T-cell (primary cell): ENCODE data around the gene HDAC5. TPM values are rescaled to one million over a fixed set of nuclear protein-coding genes. Genes with fewer than 3 reads are reported as not detected.
A peak's percentile ranks its signal among the peaks of the same experiment; 100 is the strongest.

Experiments used
- ATAC-seq, 4 experiments: fragments of 200-7000 bp in 3 of 4; fragments of 150-1000 bp in 1 of 4; cut with Tn5 transposase; replicated peaks in 1 of 4; 1 replicate in 3 of 4; 2 replicates in 1 of 4; pipeline ENCODE4 v1.10.0; 2021; ENCODE audit warnings: moderate library complexity in 3 of 4, mild to moderate bottlenecking in 2 of 4, moderate number of reproducible peaks in 1 of 4
- CTCF ChIA-PET, 2 donors: fragments of 300-600 bp; sonication (Branson Sonifier 250); formaldehyde crosslinking; loops; one replicate each; lab custom pipeline; 2022; ENCODE audit warnings: antibody characterized with exemption in 2 of 2; lab: Charles Lee
- POLR2A ChIA-PET, 2 donors: fragments of 300-600 bp; sonication (Branson Sonifier 250); formaldehyde crosslinking; loops; one replicate each; lab custom pipeline; 2022; ENCODE audit warnings: antibody characterized with exemption in 2 of 2; lab: Charles Lee
- DNase-seq, 35 experiments: peaks; one replicate each; pipeline versions ENCODE4 v3.0.0 to v3.0.0-alpha.2; 2013 to 2023
- H3K27ac ChIP-seq: one replicate; pipeline ENCODE4 v1.5.1; 2013; ENCODE audit warnings: low read length
- H3K27me3 ChIP-seq, 2 experiments: replicated peaks in 1 of 2; 1 replicate in 1 of 2; 2 replicates in 1 of 2; pipeline versions ENCODE4 v1.6.1 to v1.7.0; 2013; ENCODE audit warnings: low read length in 1 of 2, mixed read lengths in 1 of 2; ENCODE audit not compliant: control insufficient read depth in 2 of 2, insufficient read depth in 2 of 2; ENCODE audit errors: extremely low read depth in 1 of 2
- H3K36me3 ChIP-seq, 2 donors: 1 replicate in 1 of 2; 2 replicates in 1 of 2; pipeline versions ENCODE4 v1.6.1 to v1.7.0; 2013; ENCODE audit warnings: low read length in 1 of 2; ENCODE audit not compliant: control insufficient read depth in 2 of 2, insufficient read depth in 1 of 2; ENCODE audit errors: extremely low read depth in 1 of 2
- H3K4me1 ChIP-seq, 2 experiments: 1 replicate in 1 of 2; 2 replicates in 1 of 2; pipeline versions ENCODE4 v1.6.1 to v1.7.0; 2013; ENCODE audit warnings: low read length in 2 of 2, mixed read lengths in 1 of 2; ENCODE audit not compliant: insufficient read depth in 2 of 2, control insufficient read depth in 1 of 2; ENCODE audit errors: extremely low read depth in 1 of 2
- H3K4me3 ChIP-seq, 2 donors: 1 replicate in 1 of 2; 2 replicates in 1 of 2; pipeline versions ENCODE4 v1.5.1 to v1.7.0; 2013; ENCODE audit warnings: mild to moderate bottlenecking in 2 of 2, low read length in 1 of 2, moderate library complexity in 1 of 2; ENCODE audit not compliant: control insufficient read depth in 1 of 2; ENCODE audit errors: extremely low read depth in 1 of 2
- H3K9me3 ChIP-seq: 2 replicates; pipeline ENCODE4 v1.7.0; 2013
- H3K27ac Mint-ChIP-seq, 2 donors: one replicate each; pipeline ENCODE4 v1.8.0; 2020 to 2021; ENCODE audit warnings: mild to moderate bottlenecking in 2 of 2, mixed read lengths in 2 of 2
- H3K27me3 Mint-ChIP-seq, 2 donors: one replicate each; pipeline ENCODE4 v1.8.0; 2021 to 2022; ENCODE audit warnings: mixed read lengths in 2 of 2
- H3K36me3 Mint-ChIP-seq: one replicate; pipeline ENCODE4 v1.8.0; 2021; ENCODE audit warnings: mixed read lengths
- H3K4me1 Mint-ChIP-seq, 3 donors: one replicate each; pipeline ENCODE4 v1.8.0; 2020 to 2022; ENCODE audit warnings: mixed read lengths in 3 of 3, mild to moderate bottlenecking in 1 of 3
- H3K4me3 Mint-ChIP-seq, 3 donors: one replicate each; pipeline ENCODE4 v1.8.0; 2020 to 2022; ENCODE audit warnings: mild to moderate bottlenecking in 3 of 3, mixed read lengths in 3 of 3, moderate library complexity in 3 of 3
- H3K9me3 Mint-ChIP-seq, 3 donors: one replicate each; pipeline ENCODE4 v1.8.0; 2020 to 2022; ENCODE audit warnings: mixed read lengths in 3 of 3
- WGBS: methylation state at CpG from one replicate; pipeline ENCODE4 v1.1.5; 2013; ENCODE audit warnings: missing lambda C conversion rate; ENCODE audit not compliant: insufficient coverage; 5-methylcytosine and 5-hydroxymethylcytosine counted together
- total RNA-seq, 35 experiments: library from RNA in 6 of 35; stranded (reverse) in 6 of 35; fragments of 120-200 nt in 1 of 35; gene quantifications; one replicate each; pipeline versions ENCODE4 v1.2.1 to v1.2.4 and lab custom pipeline; 2013 to 2026

HDAC5 gene
- total RNA-seq, 5 donors from 2014 or later (not counting 1 experiment from before 2014, with no cell fraction given), result 68.6 to 81.4 (median 72.8) TPM

DNA sequence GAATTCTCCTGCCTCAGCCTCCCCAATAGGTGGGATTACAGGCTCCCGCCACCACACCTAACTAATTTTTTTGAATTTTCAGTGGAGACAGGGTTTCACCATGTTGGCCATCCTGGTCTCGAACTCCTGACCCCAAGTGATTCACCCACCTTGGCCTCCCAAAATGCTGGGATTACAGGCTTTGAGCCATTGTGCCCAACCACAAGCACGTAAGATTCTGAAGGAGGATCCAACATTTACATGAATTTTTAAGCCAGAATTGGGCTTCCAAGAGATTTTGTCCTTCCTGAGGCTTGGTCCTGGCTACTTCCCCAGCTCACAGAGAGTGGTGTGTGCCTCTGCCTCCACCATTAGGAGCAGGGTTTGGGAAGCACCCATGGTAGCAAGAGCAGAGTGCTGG is 41.8 kb downstream of the HDAC5 start:
- no peak overlapping the region for H3K4me3 Mint-ChIP-seq
- no peaks in the 10 kb centered on the region for H3K27me3 Mint-ChIP-seq
- 100% methylated on average over 2 of the region's 3 CpGs for WGBS
- ChIA-PET POLR2A (no interaction called here), CTCF (no interaction called here)
- Histone ChIP-seq H3K36me3 (peaks cover 30 to 65% of the 10 kb centered on the region in 2 donors), H3K4me3 (no peak overlapping the region), H3K27ac (no peak overlapping the region), H3K27me3 (no peaks in the 10 kb centered on the region), H3K9me3 (no peaks in the 10 kb centered on the region), H3K4me1 (no peaks in the 10 kb centered on the region)
- no peak overlapping the region for H3K27ac Mint-ChIP-seq
- no peaks in the 10 kb centered on the region for H3K4me1 Mint-ChIP-seq
- H3K9me3 Mint-ChIP-seq, result no peaks in the 10 kb centered on the region
- no peak for ATAC-seq
- DNase-seq, result no peak
- H3K36me3 Mint-ChIP-seq, result peaks cover 19% of the 10 kb centered on the region

DNA sequence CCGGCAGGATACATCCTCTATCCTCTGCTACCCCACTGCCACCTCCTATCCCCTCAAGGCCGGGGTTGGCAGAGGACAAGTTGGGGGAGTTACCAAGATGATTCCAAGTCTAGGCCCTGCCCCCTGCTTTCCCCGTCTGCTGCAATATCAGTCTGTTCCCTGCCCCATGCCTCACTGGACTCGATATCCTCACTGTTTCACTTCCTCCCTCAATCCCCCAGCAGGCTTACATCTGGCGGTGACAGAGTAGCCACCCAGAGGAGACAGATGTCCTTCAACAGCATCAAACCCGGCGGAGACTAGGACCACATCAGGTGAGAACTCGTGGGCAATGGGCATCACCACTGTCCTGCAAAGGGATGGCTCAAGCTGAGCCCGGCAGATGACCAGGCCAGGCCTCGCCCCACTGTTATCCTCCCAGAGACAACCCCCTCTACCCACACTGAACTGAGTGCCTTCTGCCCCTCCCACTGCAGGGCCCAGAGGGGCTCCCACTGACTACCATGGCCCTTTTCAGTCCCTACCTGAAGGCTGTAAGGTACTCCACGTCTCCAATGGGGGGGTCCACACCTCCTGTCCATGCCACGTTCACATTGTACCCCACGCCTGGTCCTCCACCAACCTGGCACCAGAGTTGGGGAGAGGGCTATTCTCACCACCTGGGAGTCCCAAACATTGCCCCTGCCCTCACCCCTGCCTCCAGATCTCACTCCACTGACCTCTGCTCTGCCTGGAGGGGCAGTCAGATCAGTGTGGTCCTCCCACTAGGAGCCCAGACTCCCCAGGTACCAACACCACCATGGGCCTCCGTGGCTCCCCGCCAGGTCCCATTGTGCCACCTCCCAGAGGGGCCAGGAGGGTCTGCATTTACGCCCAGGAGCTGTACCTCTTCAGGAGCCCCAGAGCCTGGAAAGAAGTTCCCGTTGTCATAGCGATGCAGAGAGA is 43.3 kb downstream of the HDAC5 start:
- Histone ChIP-seq H3K27me3 (no peaks in the 10 kb centered on the region), H3K4me1 (no peaks in the 10 kb centered on the region), H3K9me3 (no peaks in the 10 kb centered on the region), H3K4me3 (no peak overlapping the region), H3K36me3 (peaks cover 32 to 63% of the 10 kb centered on the region in 2 donors), H3K27ac (no peak overlapping the region)
- Mint-ChIP-seq H3K9me3 (no peaks in the 10 kb centered on the region), H3K36me3 (peaks cover 25% of the 10 kb centered on the region), H3K4me1 (no peaks in the 10 kb centered on the region), H3K27me3 (no peaks in the 10 kb centered on the region), H3K4me3 (no peak overlapping the region), H3K27ac (peak overlapping the region; percentile 19 to 28)
- ATAC-seq, result peak in 1 of 4 experiments; percentile 6
- CTCF ChIA-PET, result no interaction called here
- POLR2A ChIA-PET, result no interaction called here
- DNase-seq, result no peak
- 91% methylated on average over 13 of the region's 18 CpGs for WGBS

DNA sequence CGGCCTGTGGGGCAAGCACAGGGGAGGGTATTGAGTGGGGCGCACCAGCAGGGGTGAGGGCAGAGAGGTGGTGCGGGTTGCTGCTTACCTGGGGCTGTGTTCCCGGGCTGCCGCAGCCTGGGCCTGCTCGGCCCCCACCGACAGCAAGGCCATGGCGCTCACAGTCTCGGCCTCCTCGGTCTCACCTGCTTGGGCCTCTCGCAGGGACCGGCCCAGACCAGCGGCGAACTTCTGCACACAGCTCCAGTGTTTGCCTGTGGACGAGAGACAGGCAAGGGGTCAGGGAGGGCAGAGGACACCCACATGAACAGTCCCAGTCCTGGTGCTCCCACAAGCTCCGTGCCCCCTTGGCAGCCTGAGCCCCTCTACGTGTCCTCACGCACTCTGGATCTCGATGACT is 45.0 kb downstream of the HDAC5 start:
- no peaks in the 10 kb centered on the region for H3K9me3 Mint-ChIP-seq
- POLR2A ChIA-PET, result interaction anchor here in 1 of 2 donors (0.6 kb wide), 1 partner anchor 16 kb away, joined by 4 read pairs; no protein-coding TSS in a partner anchor
- H3K9me3 ChIP-seq, result no peaks in the 10 kb centered on the region
- H3K4me1 ChIP-seq, result no peaks in the 10 kb centered on the region
- peaks cover 0 to 2% (median 0%) of the 10 kb centered on the region in 3 donors for H3K4me1 Mint-ChIP-seq
- peaks cover 25% of the 10 kb centered on the region for H3K36me3 Mint-ChIP-seq
- no peak overlapping the region for H3K27ac ChIP-seq
- H3K4me3 Mint-ChIP-seq, result no peak overlapping the region
- CTCF ChIA-PET, result no interaction called here
- H3K27me3 ChIP-seq, result no peaks in the 10 kb centered on the region
- no peak overlapping the region for H3K4me3 ChIP-seq
- no peak for DNase-seq
- WGBS, result over 99% methylated on average over 17 of the region's 19 CpGs
- H3K27ac Mint-ChIP-seq, result no peak overlapping the region
- H3K36me3 ChIP-seq, result peaks cover 28 to 52% of the 10 kb centered on the region in 2 donors
- no peaks in the 10 kb centered on the region for H3K27me3 Mint-ChIP-seq
- no peak for ATAC-seq

DNA sequence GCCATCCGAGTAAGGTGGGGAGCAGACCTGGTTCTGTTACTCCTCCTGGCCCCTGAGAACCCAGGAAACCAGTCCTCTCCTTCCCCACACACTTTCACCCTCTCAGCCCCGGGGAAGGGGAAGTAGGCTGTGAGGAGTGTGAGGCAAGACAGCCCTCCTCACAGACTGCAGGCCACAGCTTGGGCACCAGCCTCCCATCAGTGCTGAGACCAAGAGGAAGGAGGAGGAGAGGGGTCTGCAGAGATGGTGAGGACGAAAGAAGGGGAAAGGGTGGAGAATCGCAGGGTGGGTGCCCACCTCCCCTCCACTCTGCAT is 45.9 kb downstream of the HDAC5 start:
- Mint-ChIP-seq H3K4me1 (peaks cover 2 to 6% (median 5%) of the 10 kb centered on the region in 3 donors), H3K36me3 (peaks cover 20% of the 10 kb centered on the region), H3K27ac (peak overlapping the region in 1 of 2 donors; percentile 34), H3K4me3 (no peak overlapping the region), H3K9me3 (no peaks in the 10 kb centered on the region), H3K27me3 (no peaks in the 10 kb centered on the region)
- WGBS, result no CpG with 5 or more reads among the region's 4 CpGs
- ATAC-seq, result no peak
- H3K27me3 ChIP-seq, result no peaks in the 10 kb centered on the region
- no peaks in the 10 kb centered on the region for H3K9me3 ChIP-seq
- H3K4me1 ChIP-seq, result no peaks in the 10 kb centered on the region
- CTCF ChIA-PET, result no interaction called here
- H3K4me3 ChIP-seq, result no peak overlapping the region
- no peak overlapping the region for H3K27ac ChIP-seq
- POLR2A ChIA-PET, result no interaction called here
- peaks cover 28 to 45% of the 10 kb centered on the region in 2 donors for H3K36me3 ChIP-seq
- DNase-seq, result no peak

DNA sequence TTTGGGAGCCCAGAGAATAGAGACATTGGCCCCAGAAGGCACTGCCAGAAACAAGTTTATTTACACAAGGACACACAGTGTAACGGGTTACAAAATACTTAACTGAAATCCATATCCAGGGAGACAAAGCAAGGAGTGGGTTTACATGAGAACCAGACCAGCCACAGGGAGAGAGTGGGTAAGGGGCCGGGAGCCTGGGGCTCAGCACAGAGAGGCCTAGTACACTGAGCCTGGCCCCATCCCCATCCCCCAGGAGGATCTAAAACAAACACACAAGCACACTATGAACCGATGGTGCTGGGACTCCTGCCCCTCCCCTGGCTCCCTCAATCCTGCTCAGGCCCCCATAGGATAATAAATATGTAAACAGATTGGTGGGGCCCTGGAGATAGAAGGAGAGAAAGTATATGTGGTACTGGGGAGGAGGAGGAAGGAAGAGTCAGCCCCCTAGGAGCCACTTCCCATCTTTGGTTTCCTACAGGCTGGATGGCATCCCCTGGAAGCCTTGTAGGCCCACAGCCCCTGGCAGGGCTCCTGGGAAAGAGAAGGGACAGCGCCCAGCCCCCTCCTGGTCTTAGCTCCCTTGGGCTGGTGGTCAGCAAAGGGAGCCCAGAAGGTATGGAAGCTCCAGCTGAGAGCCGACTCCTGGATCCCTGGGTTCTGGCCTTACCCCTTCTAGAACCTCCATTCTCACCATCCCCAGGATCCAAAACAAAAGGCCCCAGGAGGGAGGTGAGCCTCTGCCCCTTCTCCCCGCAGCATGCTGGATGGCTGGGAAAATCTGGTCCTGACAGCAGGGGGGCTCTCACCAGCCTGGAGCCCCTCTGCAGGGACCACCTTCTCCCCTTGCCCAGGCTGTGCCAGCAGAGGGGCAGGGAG is 46.5 kb downstream of the HDAC5 start:
- Histone ChIP-seq H3K9me3 (no peaks in the 10 kb centered on the region), H3K4me1 (peaks cover 0 to under 1% of the 10 kb centered on the region in 2 experiments), H3K27me3 (no peaks in the 10 kb centered on the region), H3K4me3 (no peak overlapping the region), H3K36me3 (peaks cover 28 to 39% of the 10 kb centered on the region in 2 donors), H3K27ac (no peak overlapping the region)
- H3K4me1 Mint-ChIP-seq, result peaks cover 3 to 10% (median 7%) of the 10 kb centered on the region in 3 donors
- no peaks in the 10 kb centered on the region for H3K9me3 Mint-ChIP-seq
- H3K36me3 Mint-ChIP-seq, result peaks cover 14% of the 10 kb centered on the region
- CTCF ChIA-PET, result no interaction called here
- no peak overlapping the region for H3K27ac Mint-ChIP-seq
- POLR2A ChIA-PET, result no interaction called here
- ATAC-seq, result peak in 1 of 4 experiments; percentile 18
- 90% methylated on average over 2 of the region's 6 CpGs for WGBS
- H3K4me3 Mint-ChIP-seq, result no peak overlapping the region
- no peak for DNase-seq
- H3K27me3 Mint-ChIP-seq, result no peaks in the 10 kb centered on the region

DNA sequence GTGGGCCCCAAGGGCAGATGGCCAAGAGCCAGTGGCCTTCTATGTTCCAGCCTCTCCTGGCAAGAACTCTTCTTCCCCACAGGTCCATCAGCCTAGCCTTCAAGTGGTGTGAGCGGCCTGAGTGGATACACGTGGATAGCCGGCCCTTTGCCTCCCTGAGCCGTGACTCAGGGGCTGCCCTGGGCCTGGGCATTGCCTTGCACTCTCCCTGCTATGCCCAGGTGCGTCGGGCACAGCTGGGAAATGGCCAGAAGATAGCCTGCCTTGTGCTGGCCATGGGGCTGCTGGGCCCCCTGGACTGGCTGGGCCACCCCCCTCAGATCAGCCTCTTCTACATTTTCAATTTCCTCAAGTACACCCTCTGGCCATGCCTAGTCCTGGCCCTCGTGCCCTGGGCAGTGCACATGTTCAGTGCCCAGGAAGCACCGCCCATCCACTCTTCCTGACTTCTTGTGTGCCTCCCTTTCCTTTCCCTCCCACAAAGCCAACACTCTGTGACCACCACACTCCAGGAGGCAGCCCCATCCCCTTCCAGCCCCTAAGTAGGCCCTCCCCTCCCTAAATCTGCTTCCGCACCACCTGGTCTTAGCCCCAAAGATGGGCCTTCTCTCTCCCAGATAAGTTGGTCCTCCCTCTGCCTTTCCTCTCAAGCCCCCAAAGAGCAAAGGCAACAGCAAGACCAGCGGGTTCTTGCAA is 47.7 kb downstream of the HDAC5 start:
- H3K9me3 Mint-ChIP-seq, result no peaks in the 10 kb centered on the region
- H3K36me3 Mint-ChIP-seq, result peaks cover 14% of the 10 kb centered on the region
- Histone ChIP-seq H3K9me3 (no peaks in the 10 kb centered on the region), H3K27ac (no peak overlapping the region), H3K4me1 (peaks cover 0 to 12% of the 10 kb centered on the region in 2 experiments), H3K4me3 (no peak overlapping the region), H3K27me3 (no peaks in the 10 kb centered on the region), H3K36me3 (peaks cover 24 to 32% of the 10 kb centered on the region in 2 donors)
- no peak overlapping the region for H3K4me3 Mint-ChIP-seq
- CTCF ChIA-PET, result no interaction called here
- no peak for ATAC-seq
- whole genome bisulfite sequencing, result 88% methylated on average over 10 of the region's 10 CpGs
- peaks cover 16 to 22% (median 18%) of the 10 kb centered on the region in 3 donors for H3K4me1 Mint-ChIP-seq
- no peak for DNase-seq
- no peak overlapping the region for H3K27ac Mint-ChIP-seq
- H3K27me3 Mint-ChIP-seq, result no peaks in the 10 kb centered on the region
- POLR2A ChIA-PET, result no interaction called here
